Caco-2 (cell line): ENCODE results near the gene HEPACAM. TPM values are rescaled to one million over a fixed set of nuclear protein-coding genes. Genes with fewer than 3 reads are reported as not detected.

ENCODE experiments used
- BruUV-seq: library from RNA; stranded (reverse); fragments of 400-500 nt; replicated peaks from 2 replicates; lab custom pipeline; 2021; lab: Mats Ljungman, UMichigan
- CTCF ChIA-PET: fragments of 300-600 bp; sonication (Branson Sonifier 250); formaldehyde crosslinking; loops from one replicate; lab custom pipeline; 2022; ENCODE audit warnings: antibody characterized with exemption; lab: Charles Lee
- POLR2A ChIA-PET: fragments of 300-600 bp; sonication (Branson Sonifier 250); formaldehyde crosslinking; loops from one replicate; lab custom pipeline; 2022; ENCODE audit warnings: antibody characterized with exemption; lab: Charles Lee
- DNase-seq, 2 experiments: peaks; one replicate each; pipeline versions ENCODE4 v3.0.0 to v3.0.0-alpha.2; 2020 to 2022
- H3K27me3 ChIP-seq: replicated peaks from 2 replicates; pipeline ENCODE4 v1.6.0; 2011; ENCODE audit warnings: low read length; ENCODE audit not compliant: control insufficient read depth, insufficient read depth
- H3K36me3 ChIP-seq: 2 replicates; pipeline ENCODE4 v1.5.1; 2011; ENCODE audit warnings: low read length; ENCODE audit not compliant: control insufficient read depth, insufficient read depth
- H3K4me1 ChIP-seq: fragments of 250-450 bp; sonication (Bioruptor Pico); 2 replicates; pipeline ENCODE4 v1.5.1; 2020; ENCODE audit warnings: mild to moderate bottlenecking
- H3K4me3 ChIP-seq: 2 replicates; pipeline ENCODE4 v1.5.1; 2011; ENCODE audit warnings: low read depth, mild to moderate bottlenecking, control low read depth, low read length
- H3K9me3 ChIP-seq: fragments of 250-450 bp; sonication (Bioruptor Pico); 2 replicates; pipeline ENCODE4 v1.5.1; 2020; ENCODE audit warnings: mild to moderate bottlenecking, moderate library complexity
- H3K27ac Mint-ChIP-seq: one replicate; pipeline ENCODE4 v1.8.0; 2022; ENCODE audit warnings: mixed read lengths; ENCODE audit not compliant: unreplicated experiment
- H3K27me3 Mint-ChIP-seq: one replicate; pipeline ENCODE4 v1.8.0; 2022; ENCODE audit warnings: mixed read lengths; ENCODE audit not compliant: insufficient read depth, unreplicated experiment
- H3K36me3 Mint-ChIP-seq: one replicate; pipeline ENCODE4 v1.8.0; 2022; ENCODE audit warnings: mild to moderate bottlenecking, mixed read lengths; ENCODE audit not compliant: insufficient read depth, unreplicated experiment
- H3K4me1 Mint-ChIP-seq: one replicate; pipeline ENCODE4 v1.8.0; 2022; ENCODE audit warnings: low read depth, mixed read lengths; ENCODE audit not compliant: unreplicated experiment
- H3K4me3 Mint-ChIP-seq: one replicate; pipeline ENCODE4 v1.8.0; 2022; ENCODE audit warnings: mild to moderate bottlenecking, moderate library complexity, mixed read lengths; ENCODE audit not compliant: unreplicated experiment
- H3K9me3 Mint-ChIP-seq: one replicate; pipeline ENCODE4 v1.8.0; 2022; ENCODE audit warnings: mixed read lengths; ENCODE audit not compliant: unreplicated experiment
- CTCF ChIP-seq, 2 experiments: fragments of 200-600 bp in 1 of 2; IDR thresholded peaks; 1 replicate in 1 of 2; 2 replicates in 1 of 2; pipeline versions ENCODE4 v1.5.1 to v1.8.0; 2011 to 2022; ENCODE audit warnings: antibody characterized with exemption in 1 of 2, control low read depth in 1 of 2, inconsistent platforms in 1 of 2, low read depth in 1 of 2, low read length in 1 of 2, mild to moderate bottlenecking in 1 of 2, moderate library complexity in 1 of 2; ENCODE audit not compliant: insufficient read depth in 1 of 2, severe bottlenecking in 1 of 2, unreplicated experiment in 1 of 2
- intact Hi-C: fragments of 100-400 bp; cut with micrococcal nuclease; formaldehyde crosslinking; loops from one replicate; pipeline ENCODE4 v1.10.0; 2022; ENCODE audit not compliant: unreplicated experiment
- total RNA-seq: library from RNA; stranded (reverse); gene quantifications from 2 replicates; pipeline ENCODE4 v1.2.3, GENCODE V29; 2022

HEPACAM gene
- total RNA-seq, 1 experiment from 2014 or later, result 0.11 TPM

- Histone ChIP-seq H3K36me3 (no peaks in the 10 kb centered on the region), H3K27me3 (no peaks in the 10 kb centered on the region), H3K9me3 (no peaks in the 10 kb centered on the region), H3K4me1 (no peaks in the 10 kb centered on the region), H3K4me3 (no peak within 1 kb of the TSS)
- no peak for DNase-seq
- Mint-ChIP-seq H3K27ac (no peak within 1 kb of the TSS), H3K36me3 (no peaks in the 10 kb centered on the region), H3K4me1 (no peaks in the 10 kb centered on the region), H3K27me3 (peaks cover 27% of the 10 kb centered on the region), H3K9me3 (peaks cover 25% of the 10 kb centered on the region), H3K4me3 (no peak within 1 kb of the TSS)
- CTCF ChIA-PET, result no interaction called here
- POLR2A ChIA-PET, result no interaction called here
- intact Hi-C loops, result no loop called here
- no TSS peak for BruUV-seq
- TF ChIP-seq CTCF (IDR thresholded peaks at IDR 0.05; ENCODE audit: insufficient read depth in 1 of 2, low read depth in 1 of 2, low read length in 1 of 2, severe bottlenecking in 1 of 2, unreplicated experiment in 1 of 2), result no peak
These were observed 16.9 kb downstream of the HEPACAM start, which contains the start of gene HEPN1 for GRCh38 chr11:124918950-124919349. HEPN1 (plus strand) TSS chr11:124919250.

- no peak for TF ChIP-seq CTCF (IDR thresholded peaks at IDR 0.05; ENCODE audit: insufficient read depth in 1 of 2, low read depth in 1 of 2, low read length in 1 of 2, severe bottlenecking in 1 of 2, unreplicated experiment in 1 of 2)
- no peak for DNase-seq
- Mint-ChIP-seq H3K27ac (no peak overlapping the region), H3K4me1 (no peaks in the 10 kb centered on the region), H3K4me3 (no peak overlapping the region), H3K36me3 (no peaks in the 10 kb centered on the region), H3K27me3 (peaks cover 20% of the 10 kb centered on the region), H3K9me3 (peaks cover 33% of the 10 kb centered on the region)
- Histone ChIP-seq H3K27me3 (no peaks in the 10 kb centered on the region), H3K4me1 (no peaks in the 10 kb centered on the region), H3K36me3 (no peaks in the 10 kb centered on the region), H3K9me3 (no peaks in the 10 kb centered on the region), H3K4me3 (no peak overlapping the region)
- ChIA-PET CTCF (no interaction called here), POLR2A (no interaction called here)
- intact Hi-C loops, result no loop called here
- no TSS peak for BruUV-seq
These were observed 18.7 kb downstream of the HEPACAM start for GRCh38 chr11:124917115-124917637.

- ChIA-PET POLR2A (no interaction called here), CTCF (no interaction called here)
- no peaks in the 10 kb centered on the region for H3K36me3 ChIP-seq
These were observed 19.5 kb downstream of the HEPACAM start for GRCh38 chr11:124916370-124916710.

More at GRCh38 chr11:124916370-124916710, 19.5 kb downstream of the HEPACAM start:
- Mint-ChIP-seq H3K4me1 (no peaks in the 10 kb centered on the region), H3K36me3 (no peaks in the 10 kb centered on the region), H3K4me3 (no peak overlapping the region), H3K27me3 (peaks cover 20% of the 10 kb centered on the region), H3K9me3 (peaks cover 41% of the 10 kb centered on the region), H3K27ac (no peak overlapping the region)
- no peak for DNase-seq
- Histone ChIP-seq H3K4me1 (no peaks in the 10 kb centered on the region), H3K4me3 (no peak overlapping the region), H3K27me3 (no peaks in the 10 kb centered on the region), H3K9me3 (0 out of 2 replicates have a peak, but pooled peaks cover 2% of the 10 kb centered on the region)
- no TSS peak for BruUV-seq
- no peak for TF ChIP-seq CTCF (IDR thresholded peaks at IDR 0.05; ENCODE audit: insufficient read depth in 1 of 2, low read depth in 1 of 2, low read length in 1 of 2, severe bottlenecking in 1 of 2, unreplicated experiment in 1 of 2)
- intact Hi-C loops, result no loop called here
